IPS-18c (cell line): ENCODE results near the gene CORO2A.
"Not testable (repeated sequence)": the region's sequence is repeated elsewhere in the genome, so short reads cannot be mapped to it uniquely, and the experiment has no call there.

Experiments
- H3K4me3 ChIP-seq: 2 replicates; pipeline ENCODE4 v1.7.0; 2013; ENCODE audit warnings: low read depth, mild to moderate bottlenecking, low read length, moderate library complexity; ENCODE audit not compliant: insufficient read depth
- H3K9me3 ChIP-seq: one replicate; pipeline ENCODE4 v1.6.1; 2013; ENCODE audit warnings: mild to moderate bottlenecking, low read length, moderate library complexity; ENCODE audit not compliant: control insufficient read depth, insufficient read depth

Gene CORO2A

DNA sequence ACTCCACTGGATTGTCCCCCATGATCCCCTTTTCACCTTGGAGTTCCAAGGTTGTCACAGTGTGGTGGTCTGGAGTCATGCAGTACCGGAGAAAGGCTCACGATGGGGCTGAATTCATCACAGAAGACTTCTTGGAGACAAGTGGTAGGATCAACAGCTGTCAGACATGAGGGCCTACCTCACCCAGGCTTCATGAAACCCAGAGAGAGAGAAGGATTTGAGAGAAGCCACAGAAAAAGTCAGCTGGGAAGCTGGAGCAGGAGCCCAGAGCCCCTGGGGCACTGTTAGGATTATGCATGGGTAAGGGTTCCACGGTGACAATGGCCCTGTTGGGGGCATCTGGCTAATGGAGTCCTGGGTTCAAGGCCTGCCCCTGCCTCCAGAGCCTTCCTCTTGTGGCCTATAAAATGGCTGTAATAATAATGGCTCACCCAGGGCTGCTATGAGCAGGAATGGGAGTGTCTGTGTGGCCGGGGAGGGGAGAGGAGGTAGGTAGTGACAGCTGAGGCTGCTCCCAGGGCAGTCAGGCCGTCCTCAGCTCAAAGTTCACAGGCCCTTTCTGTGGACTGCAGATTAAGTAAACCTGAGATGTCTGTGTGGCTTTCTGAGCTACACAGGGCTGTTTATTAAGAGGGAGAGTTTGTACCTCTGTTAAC, 74.3 kb downstream of the CORO2A start:
- no peaks in the 10 kb centered on the region for H3K9me3 ChIP-seq

DNA sequence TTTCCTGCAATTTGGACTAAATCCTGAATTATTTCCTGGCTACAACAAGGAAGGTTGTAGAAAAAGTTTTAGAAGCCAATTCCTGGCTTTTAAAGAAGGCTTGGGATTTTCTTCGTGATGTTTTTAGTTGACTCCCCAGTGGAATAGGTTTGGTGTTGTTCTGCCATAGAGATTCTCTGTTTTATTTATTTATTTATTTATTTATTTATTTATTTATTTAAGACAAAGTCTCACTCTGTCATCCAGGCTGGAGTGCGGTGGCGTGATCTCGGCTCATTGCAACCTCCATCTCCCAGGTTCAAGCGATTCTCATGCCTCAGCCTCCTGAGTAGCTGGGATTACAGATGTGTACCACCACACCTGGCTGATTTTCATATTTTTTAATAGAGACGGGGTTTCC, 75.3 kb downstream of the CORO2A start:
- not testable (repeated sequence) for H3K9me3 ChIP-seq, H3K4me3 ChIP-seq

More for the DNA sequence above, 74.3 kb downstream of the CORO2A start:
- peak overlapping the region; percentile 66 for H3K4me3 ChIP-seq

DNA sequence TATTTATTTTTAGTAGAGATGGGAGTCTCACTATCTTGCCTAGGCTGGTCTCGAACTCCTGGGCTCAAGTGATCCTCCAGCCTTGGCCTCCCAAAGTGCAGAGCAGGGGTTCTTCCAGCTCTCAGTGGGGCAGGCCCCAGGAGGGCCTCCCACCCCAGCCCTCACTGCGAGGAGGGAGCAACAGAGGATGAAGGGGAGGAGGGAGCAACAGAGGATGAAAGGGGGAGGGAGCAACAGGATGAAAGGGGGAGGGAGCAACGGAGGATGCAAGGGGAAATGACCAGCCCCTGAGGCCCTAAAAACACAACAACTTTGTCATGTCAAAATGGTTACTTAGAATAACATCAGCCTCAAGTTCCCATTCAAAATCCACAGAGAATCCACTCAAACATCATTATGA, 83.4 kb downstream of the CORO2A start:
- Histone ChIP-seq H3K9me3 (no peaks in the 10 kb centered on the region), H3K4me3 (no peak overlapping the region)

DNA sequence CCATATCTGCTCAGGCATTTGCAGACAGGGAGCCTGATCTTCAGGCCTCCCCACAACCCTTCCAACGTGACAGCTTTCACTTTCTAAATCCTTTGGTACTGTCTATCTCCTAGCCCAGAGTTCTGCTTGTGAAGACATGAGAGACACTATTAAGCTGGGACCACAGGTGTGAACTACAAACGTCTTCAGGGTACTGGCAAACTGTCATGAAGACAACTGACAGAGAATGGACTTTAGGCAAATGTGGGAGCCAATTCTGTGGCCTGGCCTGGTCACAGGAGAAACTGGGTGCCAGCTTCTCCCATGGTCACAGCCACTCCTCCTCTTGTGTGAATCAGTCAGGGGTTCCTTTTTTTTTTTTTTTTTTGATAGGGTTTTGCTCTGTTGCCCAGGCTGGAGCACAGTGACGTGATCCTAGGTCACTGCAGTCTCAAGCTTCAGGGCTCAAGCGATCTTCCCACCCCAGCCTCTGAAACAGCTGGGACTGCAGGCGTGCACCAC, 83.9 kb downstream of the CORO2A start:
- Histone ChIP-seq H3K9me3 (no peaks in the 10 kb centered on the region), H3K4me3 (no peak overlapping the region)

DNA sequence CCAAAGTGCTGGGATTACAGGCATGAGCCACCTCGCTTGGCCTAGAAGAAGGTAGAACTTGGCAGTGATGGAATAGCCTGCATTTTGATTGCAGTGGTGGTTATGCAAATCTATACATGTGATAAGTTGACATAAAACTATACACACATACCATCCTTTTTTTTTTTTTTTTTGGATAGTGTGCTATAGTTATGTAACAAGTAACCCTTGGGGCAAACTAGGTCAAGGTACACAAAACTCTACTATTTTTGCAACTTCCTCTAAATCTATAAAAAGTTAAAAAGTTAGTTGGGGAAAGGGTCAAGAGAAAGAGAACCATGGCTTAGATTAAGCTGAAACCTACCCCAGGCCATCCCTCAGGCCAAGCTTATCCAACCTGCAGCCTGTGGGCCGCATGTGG, 84.5 kb downstream of the CORO2A start:
- no peak overlapping the region for H3K4me3 ChIP-seq

DNA sequence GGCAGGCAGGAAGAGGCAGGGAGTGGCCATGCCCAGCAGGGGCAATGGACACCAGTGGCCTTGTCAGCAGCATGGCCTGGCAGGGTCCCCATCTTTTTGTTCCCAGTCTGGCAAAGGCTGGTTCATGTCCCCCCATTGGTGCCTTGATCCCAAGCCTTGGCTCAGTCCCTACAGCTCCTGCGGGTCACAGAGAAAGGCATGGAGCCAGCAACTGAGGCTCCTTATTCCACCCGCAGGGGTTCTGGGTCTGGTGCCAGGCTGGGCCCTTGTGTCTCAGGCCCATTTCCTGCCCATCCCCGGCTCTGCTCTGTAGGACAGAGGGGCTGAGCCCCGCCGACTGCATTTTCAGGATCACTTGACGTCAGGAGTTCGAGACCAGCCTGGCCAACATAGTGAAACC, 87.4 kb downstream of the CORO2A start:
- no peak overlapping the region for H3K4me3 ChIP-seq
- H3K9me3 ChIP-seq = no peaks in the 10 kb centered on the region

More for the DNA sequence above, 84.5 kb downstream of the CORO2A start:
- H3K9me3 ChIP-seq = no peaks in the 10 kb centered on the region

DNA sequence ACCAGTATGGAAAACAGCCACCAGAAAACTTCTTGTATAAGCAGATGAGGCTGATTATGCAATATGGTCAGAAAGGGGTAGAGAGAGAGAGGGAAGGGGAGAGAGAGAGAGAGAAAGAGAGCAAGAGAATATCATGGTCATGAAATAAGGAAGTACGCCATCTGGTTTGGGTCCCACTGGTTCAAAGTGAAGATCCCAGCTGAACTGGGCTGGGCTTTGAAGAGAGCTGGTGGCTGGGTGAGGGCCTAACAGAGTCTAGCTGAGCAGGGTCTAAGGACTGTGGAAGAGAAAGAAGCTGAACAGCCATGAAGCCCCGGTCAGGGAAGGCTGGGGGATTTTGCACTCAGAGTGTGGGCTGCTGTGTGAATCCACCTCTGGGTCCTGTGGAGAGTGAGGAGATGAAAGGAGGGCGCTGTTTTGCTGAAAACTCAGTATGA, 88.0 kb downstream of the CORO2A start:
- no peak overlapping the region for H3K4me3 ChIP-seq
- H3K9me3 ChIP-seq = no peaks in the 10 kb centered on the region

DNA sequence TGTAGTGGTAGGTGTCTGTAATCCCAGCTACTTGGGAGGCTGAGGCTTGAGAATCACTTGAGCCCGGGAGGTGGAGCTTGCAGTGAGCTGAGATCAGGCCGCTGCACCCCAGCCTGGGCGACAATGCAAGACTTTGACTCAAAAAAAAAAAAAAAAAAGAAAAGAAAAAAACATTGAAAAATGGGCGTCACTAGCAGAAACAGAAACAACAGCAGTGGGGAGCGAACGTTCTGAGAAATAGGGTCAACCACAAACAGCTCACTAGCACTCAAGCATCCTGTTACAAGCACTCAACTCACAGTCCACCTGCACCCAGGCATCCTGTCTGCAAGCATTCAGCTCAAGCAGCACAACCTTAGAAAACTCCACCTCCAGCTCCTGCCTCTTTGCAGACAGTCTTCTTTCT, 90.6 kb downstream of the CORO2A start:
- no peak overlapping the region for H3K4me3 ChIP-seq
- no peaks in the 10 kb centered on the region for H3K9me3 ChIP-seq

DNA sequence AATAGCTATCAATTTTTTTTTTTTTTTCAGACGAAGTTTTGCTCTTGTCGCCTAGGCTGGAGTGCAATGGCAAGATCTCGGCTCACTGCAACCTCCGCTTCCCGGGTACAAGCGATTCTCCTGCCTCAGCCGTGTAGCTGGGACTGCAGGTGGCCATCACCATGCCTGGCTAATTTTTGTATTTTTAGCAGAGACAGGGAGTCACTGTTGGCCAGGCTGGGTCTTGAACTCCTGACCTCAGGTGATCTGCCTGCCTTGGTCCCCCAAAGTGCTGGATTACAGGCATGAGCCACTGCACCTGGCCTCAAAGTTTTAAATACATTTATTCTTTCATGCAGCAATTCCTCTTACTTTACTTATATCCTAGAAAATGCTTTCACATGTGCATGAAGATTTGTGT, 91.0 kb downstream of the CORO2A start:
- no peak overlapping the region for H3K4me3 ChIP-seq
- H3K9me3 ChIP-seq = no peaks in the 10 kb centered on the region

DNA sequence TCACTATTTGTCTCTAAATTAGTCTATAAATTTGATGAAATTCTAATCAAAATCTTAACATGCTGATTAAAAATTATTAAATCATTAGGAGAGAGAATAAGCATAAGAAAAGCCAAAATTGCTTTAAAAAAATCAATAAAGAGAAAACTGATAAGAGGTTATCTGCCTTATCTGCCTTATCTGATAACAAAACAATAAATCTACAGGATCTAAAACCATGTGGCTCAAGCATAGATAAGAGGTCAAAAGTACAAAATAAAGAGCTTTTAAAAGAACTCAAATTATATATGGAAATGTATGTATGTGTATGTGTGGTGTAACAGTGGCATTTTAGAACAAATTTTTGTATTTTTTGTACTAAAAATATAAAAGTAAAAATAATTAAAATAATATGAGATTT, 92.0 kb downstream of the CORO2A start:
- Histone ChIP-seq H3K9me3 (no peaks in the 10 kb centered on the region), H3K4me3 (no peak overlapping the region)

DNA sequence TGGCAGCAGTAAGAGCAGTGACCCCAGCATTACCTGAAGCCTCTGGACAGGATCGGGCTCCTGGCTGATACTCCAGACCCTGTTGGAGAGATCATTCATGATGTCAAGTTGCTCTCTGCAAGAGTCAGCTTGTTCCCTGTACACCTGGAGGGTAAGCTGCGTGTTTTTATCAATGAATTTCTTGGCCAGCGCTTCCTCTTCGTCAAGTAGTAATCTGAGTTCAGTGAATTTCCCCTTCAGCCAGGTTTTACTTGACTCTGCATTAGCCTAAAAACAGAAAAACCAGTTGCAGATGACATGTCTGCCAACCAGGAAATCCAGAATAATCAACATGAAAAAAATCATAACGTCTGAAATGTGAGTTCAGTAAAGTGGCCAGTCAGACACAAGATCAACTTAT, 92.5 kb downstream of the CORO2A start:
- no peak overlapping the region for H3K4me3 ChIP-seq

DNA sequence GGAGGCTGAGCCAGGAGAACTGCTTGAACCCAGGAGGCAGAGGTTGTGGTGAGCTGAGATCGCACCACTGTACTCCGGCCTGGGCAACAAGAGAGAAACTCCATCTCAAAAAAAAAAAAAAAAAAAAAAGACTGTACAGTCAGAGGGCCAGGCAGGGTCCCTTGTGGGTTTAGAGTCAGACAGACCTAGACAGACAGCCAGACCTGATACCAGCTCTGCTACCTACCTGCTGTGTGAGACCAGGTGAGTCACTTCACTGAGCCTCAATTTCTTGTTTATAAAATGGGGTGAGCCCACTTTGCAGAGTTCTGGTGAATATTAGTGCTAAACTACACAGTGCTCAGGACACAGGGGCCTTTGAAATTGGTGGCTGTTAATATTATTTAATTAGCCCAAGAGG, 93.1 kb downstream of the CORO2A start:
- no peak overlapping the region for H3K4me3 ChIP-seq
- H3K9me3 ChIP-seq = no peaks in the 10 kb centered on the region

More for the DNA sequence above, 92.5 kb downstream of the CORO2A start:
- no peaks in the 10 kb centered on the region for H3K9me3 ChIP-seq

DNA sequence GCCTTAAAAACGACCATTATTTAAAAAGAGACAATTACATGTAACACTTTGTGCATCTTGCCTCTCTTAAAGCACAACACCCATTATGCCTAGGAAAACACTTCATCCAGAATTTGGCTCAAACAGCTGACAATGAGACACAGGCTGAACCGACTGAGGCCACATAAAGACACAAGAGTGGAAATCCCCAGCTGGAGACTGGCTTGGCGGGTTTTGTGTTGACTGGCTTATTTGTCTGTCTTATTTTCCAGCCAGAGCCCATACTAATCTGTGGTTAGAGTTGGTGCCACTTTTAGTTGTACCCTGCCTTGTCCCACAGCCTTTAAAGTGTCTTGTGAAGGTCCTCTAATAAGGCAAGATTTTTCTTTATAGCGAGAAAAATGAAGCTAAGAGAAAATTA, 94.6 kb downstream of the CORO2A start:
- H3K9me3 ChIP-seq = no peaks in the 10 kb centered on the region
- no peak overlapping the region for H3K4me3 ChIP-seq

DNA sequence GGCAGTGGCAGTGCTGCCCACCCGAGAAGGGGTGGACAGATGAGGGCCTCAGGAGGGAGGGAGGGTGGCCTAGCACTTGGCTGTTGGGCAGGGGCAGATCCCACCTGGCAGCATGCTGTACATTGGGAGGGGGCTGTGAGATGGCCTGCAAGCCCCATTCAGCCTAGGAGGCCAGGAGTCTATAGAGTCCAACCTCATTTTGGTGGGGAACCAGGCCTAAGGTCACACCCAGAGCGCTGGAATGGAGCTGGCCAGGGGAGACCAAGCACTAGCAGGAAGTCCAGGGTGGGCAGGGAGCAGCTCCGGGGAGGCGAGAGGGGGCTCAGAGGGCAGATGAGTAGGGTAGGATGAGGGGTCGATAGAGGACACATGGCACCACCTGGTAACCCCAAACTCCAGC, 96.3 kb downstream of the CORO2A start:
- Histone ChIP-seq H3K9me3 (no peaks in the 10 kb centered on the region), H3K4me3 (no peak overlapping the region)

DNA sequence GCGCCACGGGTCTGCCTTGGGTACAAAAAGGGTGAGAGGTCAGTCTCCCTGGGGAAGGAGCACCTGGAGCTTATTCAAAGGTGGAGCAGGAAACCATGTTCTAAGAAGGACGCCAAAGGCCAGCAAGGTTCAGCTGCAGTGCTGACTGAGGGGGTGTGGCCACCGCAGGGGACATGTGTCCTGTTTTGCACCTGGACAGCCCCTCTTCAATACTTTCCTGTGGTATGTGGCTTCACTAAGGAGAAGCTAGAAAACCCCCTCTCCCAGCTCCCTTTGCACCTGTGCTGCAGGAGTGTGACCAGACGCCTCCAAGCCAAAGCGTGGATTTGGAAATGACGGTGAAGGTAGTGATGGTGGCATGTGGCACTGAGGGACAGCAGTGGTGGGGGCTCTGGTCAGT, 97.0 kb downstream of the CORO2A start:
- Histone ChIP-seq H3K9me3 (no peaks in the 10 kb centered on the region), H3K4me3 (no peak overlapping the region)

DNA sequence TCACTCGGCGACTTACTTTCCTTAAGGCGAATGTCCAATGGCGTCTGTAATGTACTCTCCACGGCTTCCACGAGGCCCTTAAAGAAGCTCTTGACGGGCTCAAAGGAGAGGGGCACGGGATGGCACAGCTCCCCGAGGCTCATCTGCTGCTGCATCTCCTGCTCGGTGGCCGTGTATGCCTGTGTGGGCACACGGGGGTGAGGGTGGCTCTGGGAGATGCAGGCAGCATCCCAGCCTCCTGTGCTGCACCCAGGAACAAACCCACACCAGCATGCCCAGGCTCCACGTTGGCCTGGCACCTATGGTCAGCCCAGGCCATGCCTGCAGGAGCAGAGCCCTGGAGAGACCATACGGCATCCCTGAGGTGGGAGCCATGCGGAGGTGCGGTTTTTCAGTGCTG, 97.6 kb downstream of the CORO2A start:
- Histone ChIP-seq H3K9me3 (no peaks in the 10 kb centered on the region), H3K4me3 (no peak overlapping the region)

DNA sequence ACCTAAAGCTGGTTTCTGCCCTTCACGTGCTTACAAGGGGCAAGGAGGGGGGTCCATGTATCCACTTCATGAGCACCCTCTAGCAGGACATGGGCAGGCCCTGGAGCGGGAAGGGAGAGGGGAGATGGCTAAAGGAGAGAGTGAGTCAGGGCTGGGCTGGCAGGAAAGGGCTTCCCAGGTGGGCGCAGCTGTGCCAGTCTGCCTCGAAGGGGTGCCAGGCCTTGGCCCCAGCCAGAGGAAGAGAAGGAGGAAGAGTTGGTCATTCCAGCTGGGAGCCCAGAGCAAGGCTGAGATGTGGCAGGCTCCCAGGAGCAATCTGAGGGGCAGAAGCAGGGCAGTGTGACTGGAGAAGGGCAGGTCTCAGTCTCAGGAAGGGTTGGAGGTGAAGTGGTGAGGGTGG, 98.1 kb downstream of the CORO2A start:
- Histone ChIP-seq H3K9me3 (peaks cover 1% of the 10 kb centered on the region), H3K4me3 (no peak overlapping the region)

DNA sequence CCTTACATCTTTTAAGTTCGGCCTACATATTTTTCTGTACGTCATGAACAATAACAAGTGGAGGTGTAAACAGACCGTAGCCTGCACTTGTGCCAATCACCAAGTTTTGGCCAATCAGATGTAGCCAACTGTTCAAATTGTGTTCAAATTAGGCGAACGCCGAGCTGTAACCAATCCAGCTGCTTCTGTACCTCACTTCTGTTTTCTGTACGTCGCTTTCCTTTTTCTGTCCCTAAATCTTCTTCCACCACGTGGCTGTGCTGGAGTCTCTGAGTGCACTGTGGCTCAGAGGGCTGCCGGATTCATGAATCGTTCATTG, 99.9 kb downstream of the CORO2A start:
- H3K4me3 ChIP-seq = no peak overlapping the region
- peaks cover 2% of the 10 kb centered on the region for H3K9me3 ChIP-seq
